Smooth muscle cell (in vitro differentiated cells): ENCODE results near the gene TRMT2A. TPM values are rescaled to one million over a fixed set of nuclear protein-coding genes. Genes with fewer than 3 reads are reported as not detected.

Source experiments
- DNase-seq: peaks from one replicate; lab custom pipeline; 2025; ENCODE audit not compliant: unreplicated experiment; lab: John Stamatoyannopoulos, UW
- H2AFZ ChIP-seq: fragments of 200-600 bp; sonication (generic); 2 replicates; pipeline ENCODE4 v1.6.0; 2016; ENCODE audit warnings: antibody characterized with exemption, low read depth, mild to moderate bottlenecking
- H3F3A ChIP-seq: fragments of 200-600 bp; sonication (generic); 2 replicates; pipeline ENCODE4 v1.6.0; 2017; ENCODE audit warnings: antibody characterized with exemption, low read depth
- H3K27ac ChIP-seq: fragments of 200-600 bp; sonication (generic); 2 replicates; pipeline ENCODE4 v1.5.1; 2016; ENCODE audit warnings: low read depth, mild to moderate bottlenecking
- H3K27me3 ChIP-seq: fragments of 200-600 bp; sonication (generic); 2 replicates; pipeline ENCODE4 v1.6.1; 2016; ENCODE audit warnings: low read depth, mild to moderate bottlenecking
- H3K36me3 ChIP-seq: fragments of 200-600 bp; sonication (generic); 2 replicates; pipeline ENCODE4 v1.5.1; 2016; ENCODE audit warnings: low read depth
- H3K4me1 ChIP-seq: fragments of 200-600 bp; sonication (generic); 2 replicates; pipeline ENCODE4 v1.5.1; 2016; ENCODE audit warnings: low read depth
- H3K4me2 ChIP-seq: fragments of 200-600 bp; sonication (generic); 2 replicates; pipeline ENCODE4 v1.6.0; 2016; ENCODE audit warnings: mild to moderate bottlenecking
- H3K4me3 ChIP-seq: fragments of 200-600 bp; sonication (generic); 2 replicates; pipeline ENCODE4 v1.5.1; 2016; ENCODE audit warnings: mild to moderate bottlenecking
- H3K79me2 ChIP-seq: fragments of 200-600 bp; sonication (generic); 2 replicates; pipeline ENCODE4 v1.6.0; 2016; ENCODE audit warnings: low read depth, mild to moderate bottlenecking
- H3K9ac ChIP-seq: fragments of 200-600 bp; sonication (generic); 2 replicates; pipeline ENCODE4 v1.6.0; 2016; ENCODE audit warnings: low read depth
- H3K9me3 ChIP-seq: fragments of 200-600 bp; sonication (generic); replicated peaks from 2 replicates; pipeline ENCODE4 v1.5.1; 2016; ENCODE audit warnings: low read depth
- H4K20me1 ChIP-seq: fragments of 200-600 bp; sonication (generic); 2 replicates; pipeline ENCODE4 v1.6.0; 2016; ENCODE audit warnings: low read depth
- CTCF ChIP-seq: fragments of 200-600 bp; sonication (generic); IDR thresholded peaks from 2 replicates; pipeline ENCODE4 v1.5.1; 2017; ENCODE audit warnings: borderline replicate concordance, mild to moderate bottlenecking, antibody characterized with exemption; ENCODE audit not compliant: insufficient read depth, poor library complexity, severe bottlenecking
- WGBS: methylation state at CpG from one replicate; pipeline ENCODE4 v1.1.7; 2016; ENCODE audit warnings: low lambda C conversion rate; 5-methylcytosine and 5-hydroxymethylcytosine counted together
- polyA plus RNA-seq: library from polyadenylated mRNA; unstranded; fragments of >200 nt; fragmentation: Nextera tagmentation; extraction: Ambion mirVana; gene quantifications from 2 replicates; pipeline ENCODE4 v1.2.1, GENCODE V29; 2016
- total RNA-seq: library from RNA; depleted of rRNA; stranded (reverse); fragments of >200 nt; gene quantifications from 2 replicates; pipeline ENCODE4 v1.2.3, GENCODE V29; 2014

The TRMT2A gene
- total and polyA plus RNA-seq, 2 experiments from 2014 or later, result 21.1 to 32.1 TPM

- no peak for DNase-seq
- Histone ChIP-seq H3K9me3 (no peaks in the 10 kb centered on the region), H3K27me3 (no peaks in the 10 kb centered on the region), H3K4me3 (no peak overlapping the region), H3K36me3 (no peaks in the 10 kb centered on the region), H4K20me1 (peaks cover 90% of the 10 kb centered on the region), H3K4me2 (no peak overlapping the region), H3F3A (no peaks in the 10 kb centered on the region), H3K9ac (no peak overlapping the region), H3K4me1 (peaks cover 7% of the 10 kb centered on the region), H3K79me2 (peaks cover 58% of the 10 kb centered on the region), H2AFZ (no peak overlapping the region), H3K27ac (no peak overlapping the region)
- WGBS, result 83% methylated on average over 25 of the region's 25 CpGs
- no peak for TF ChIP-seq CTCF
Measured at GRCh38 chr22:20135806-20136602, 19.0 kb upstream of the TRMT2A start.

- Histone ChIP-seq H4K20me1 (peaks cover 82% of the 10 kb centered on the region), H3K9me3 (no peaks in the 10 kb centered on the region), H3K27ac (no peak overlapping the region), H3K4me3 (no peak overlapping the region), H3K4me2 (peak overlapping the region; percentile 19), H3K27me3 (no peaks in the 10 kb centered on the region), H3K79me2 (peaks cover 58% of the 10 kb centered on the region), H2AFZ (no peak overlapping the region), H3F3A (peaks cover 6% of the 10 kb centered on the region), H3K36me3 (no peaks in the 10 kb centered on the region), H3K9ac (no peak overlapping the region), H3K4me1 (peaks cover 7% of the 10 kb centered on the region)
- WGBS, result 31% methylated on average over 4 of the region's 4 CpGs
- no peak for DNase-seq
- no peak for TF ChIP-seq CTCF
Measured at GRCh38 chr22:20135265-20135664, 18.2 kb upstream of the TRMT2A start.

DNA sequence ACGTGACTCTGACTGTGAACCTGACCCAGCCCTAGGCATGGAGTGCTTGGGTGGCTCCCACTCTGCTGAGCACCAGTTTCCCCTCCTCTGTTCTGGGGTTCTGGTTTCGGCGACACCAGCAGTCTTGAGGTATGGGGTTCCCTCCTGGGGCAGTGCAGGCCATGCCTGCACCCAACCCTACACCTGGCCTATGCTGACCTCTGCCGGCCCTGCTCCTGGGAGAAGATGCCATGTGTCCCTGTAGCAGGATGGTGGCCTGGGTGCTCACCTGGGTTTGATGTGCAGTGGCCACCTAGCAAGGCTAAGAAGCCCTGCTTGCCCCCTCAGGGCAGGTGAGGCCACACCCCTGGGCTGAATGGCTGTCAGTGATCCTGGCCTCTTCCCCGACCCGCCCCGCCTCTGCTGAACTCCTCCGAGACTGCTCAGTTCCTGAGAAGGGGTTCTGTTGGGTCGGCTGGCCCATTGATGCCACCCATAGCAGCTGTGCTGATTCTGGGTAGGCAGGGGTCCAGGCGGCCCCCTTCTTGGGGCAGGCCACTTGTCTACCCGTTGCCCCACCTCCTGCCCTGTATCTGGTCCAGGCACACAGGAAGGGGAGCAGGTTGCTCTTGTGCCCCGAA, 17.0 kb upstream of the TRMT2A start:
- peaks cover 58% of the 10 kb centered on the region for H3K79me2 ChIP-seq
- peaks cover 70% of the 10 kb centered on the region for H4K20me1 ChIP-seq
- no peak overlapping the region for H3K27ac ChIP-seq
- no peak overlapping the region for H2AFZ ChIP-seq
- H3K4me2 ChIP-seq, result no peak overlapping the region
- no peak overlapping the region for H3K4me3 ChIP-seq
- no peaks in the 10 kb centered on the region for H3K9me3 ChIP-seq
- no peaks in the 10 kb centered on the region for H3K36me3 ChIP-seq
- no peak overlapping the region for H3K9ac ChIP-seq
- H3K4me1 ChIP-seq, result peaks cover 7% of the 10 kb centered on the region
- DNase-seq, result no peak
- no peaks in the 10 kb centered on the region for H3K27me3 ChIP-seq
- WGBS, result 88% methylated on average over 9 of the region's 12 CpGs
- peaks cover 9% of the 10 kb centered on the region for H3F3A ChIP-seq
- TF ChIP-seq CTCF, result no peak
